Stimulated activated CD4-positive, alpha-beta T cell treated with anti-CD3 and anti-CD28 coated beads, Interleukin-1b, Interleukin-23, amount 100 ng/mL, for 1 hour (primary cell): ENCODE data around the gene POLR3G.

Experiments
- DNase-seq, 2 donors: peaks; one replicate each; pipeline ENCODE4 v3.0.0-alpha.2; 2020; ENCODE audit warnings: low read depth in 2 of 2

POLR3G gene, protein sequence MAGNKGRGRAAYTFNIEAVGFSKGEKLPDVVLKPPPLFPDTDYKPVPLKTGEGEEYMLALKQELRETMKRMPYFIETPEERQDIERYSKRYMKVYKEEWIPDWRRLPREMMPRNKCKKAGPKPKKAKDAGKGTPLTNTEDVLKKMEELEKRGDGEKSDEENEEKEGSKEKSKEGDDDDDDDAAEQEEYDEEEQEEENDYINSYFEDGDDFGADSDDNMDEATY

DNA sequence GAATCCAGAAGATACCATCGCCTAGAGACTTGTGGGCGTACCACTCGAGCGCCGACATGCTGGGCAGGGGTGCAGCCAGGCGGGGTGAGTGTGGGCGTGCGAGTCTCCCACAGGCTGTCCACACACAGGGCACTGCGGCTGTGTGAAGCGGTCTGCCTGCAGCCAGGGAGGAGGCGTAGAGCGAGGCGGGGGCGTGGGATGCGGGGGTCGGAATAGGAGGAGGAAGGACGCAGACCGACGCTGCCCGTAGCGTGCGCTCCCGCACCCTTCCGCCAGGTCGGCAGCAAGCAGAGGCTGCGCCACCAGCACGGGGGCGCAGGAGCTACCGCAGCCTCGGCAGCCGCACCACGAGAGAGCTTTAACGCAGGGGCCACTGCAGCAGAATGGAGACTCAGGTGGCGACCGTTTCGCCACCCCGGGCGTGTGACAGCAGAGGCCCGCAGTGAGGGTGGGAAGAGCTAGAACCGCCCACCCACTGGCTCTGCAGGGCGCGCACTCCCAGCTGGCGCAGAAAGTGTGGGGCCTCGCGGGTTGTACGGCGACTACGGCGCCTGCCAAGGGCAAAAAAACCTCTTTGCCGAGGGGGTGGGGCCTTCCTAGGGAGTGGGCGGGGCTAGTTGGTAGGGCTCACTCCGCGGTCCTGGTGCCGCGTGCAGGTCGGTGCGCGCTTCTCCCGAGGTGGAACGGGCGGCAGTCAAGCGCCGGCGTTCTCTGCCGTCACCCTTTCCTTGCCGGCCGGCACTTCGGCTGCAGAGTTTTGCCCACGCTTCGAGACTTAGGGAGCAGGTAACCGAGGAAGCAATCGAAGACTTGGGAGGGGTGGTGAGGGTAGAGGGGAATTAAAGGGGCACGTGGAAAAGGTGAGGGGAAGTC, at the start of gene POLR3G, which contains the start of gene MBLAC2:
TSS of gene POLR3G (plus strand) at position 630 of the 873 bp plus-strand sequence. CDS start 10,704 bp downstream, outside the sequence.
TSS of gene MBLAC2 (minus strand) at position 537 of the 873 bp plus-strand sequence. CDS start at position 58, 479 bp downstream.
- DNase-seq = peak; percentile 81 to 89

DNA sequence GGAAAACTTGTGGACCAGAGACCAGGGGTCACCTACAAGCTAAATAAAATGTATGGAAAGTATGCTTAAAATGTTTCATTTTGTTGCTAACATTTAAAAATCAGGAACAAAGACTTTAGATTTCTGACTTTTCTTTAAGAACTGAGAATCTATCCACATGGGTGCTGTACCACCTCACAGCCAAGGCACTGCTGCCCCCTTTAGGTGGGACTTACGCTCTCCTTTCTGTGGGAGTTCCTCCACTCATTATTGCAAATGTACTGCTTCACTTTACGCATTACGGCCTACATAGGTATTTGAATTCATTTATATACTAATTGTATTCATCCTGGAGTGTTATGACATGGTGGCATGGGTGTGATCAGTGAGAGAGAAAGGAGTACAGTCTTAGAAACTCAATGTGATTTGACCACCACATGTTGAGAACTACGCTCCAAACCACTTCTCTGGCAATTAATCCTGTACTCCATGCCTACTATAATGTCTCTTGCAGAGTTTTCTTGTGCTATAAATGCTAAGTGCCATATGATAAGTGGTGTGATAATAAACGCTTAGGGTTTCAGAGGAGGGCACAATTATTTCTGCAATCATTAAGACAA, 40.4 kb upstream of the POLR3G start:
- no peak for DNase-seq

DNA sequence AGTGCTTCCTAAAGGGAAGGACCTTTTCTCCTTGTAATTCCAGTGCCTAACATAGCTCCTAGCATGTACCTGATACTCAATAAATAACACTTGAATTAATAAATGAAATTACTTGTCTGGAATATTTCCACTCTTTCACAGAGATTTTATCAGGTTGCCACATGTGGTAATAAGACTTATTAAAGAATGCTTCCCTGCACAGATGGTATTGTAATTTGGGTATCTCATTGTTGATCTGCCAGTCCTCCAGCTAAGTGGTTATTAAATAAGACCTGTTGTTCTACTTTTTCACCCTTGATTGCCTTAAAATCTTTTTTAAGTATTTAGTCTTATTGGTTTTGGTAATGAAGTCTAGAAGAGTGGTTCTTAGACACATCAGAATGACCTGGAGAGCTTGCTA, 37.0 kb upstream of the POLR3G start:
- no peak for DNase-seq

DNA sequence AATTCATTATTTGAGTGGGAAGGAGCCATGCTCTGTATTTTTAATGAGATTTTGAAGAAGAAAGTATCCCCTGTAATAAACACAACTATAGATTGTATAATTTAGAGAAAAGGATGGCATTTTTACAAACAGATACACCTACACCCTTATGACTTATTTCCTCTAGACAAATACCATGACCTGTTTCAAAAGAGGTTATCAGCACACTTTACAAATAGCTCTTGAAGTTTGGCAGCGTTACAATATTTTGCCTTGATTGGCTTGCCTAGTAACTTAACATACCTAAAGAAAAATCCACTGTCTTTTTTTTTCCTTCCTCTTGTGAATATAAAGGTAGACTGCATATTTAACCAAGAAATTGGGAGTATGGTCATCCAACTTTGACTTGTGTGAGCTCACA, 36.6 kb upstream of the POLR3G start:
- DNase-seq = no peak

DNA sequence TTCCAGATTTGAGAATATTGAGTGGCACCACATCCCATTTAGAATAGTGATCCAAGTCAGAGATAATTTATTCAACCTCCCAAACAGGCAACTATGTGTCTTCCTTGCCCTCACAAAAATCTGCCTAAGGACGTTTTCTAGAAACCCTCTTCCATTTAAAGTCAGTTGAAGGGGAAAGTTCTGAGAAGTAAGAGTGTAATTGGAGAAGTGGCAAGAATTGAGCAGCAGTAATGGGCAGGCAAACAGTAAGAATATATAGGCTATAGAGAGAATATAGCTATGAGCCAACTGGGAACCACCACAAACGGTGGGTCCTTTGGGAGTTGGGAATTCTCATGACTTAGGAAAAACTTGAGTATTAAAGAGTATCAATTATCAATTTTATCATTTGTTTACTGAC, 34.0 kb upstream of the POLR3G start:
- no peak for DNase-seq

DNA sequence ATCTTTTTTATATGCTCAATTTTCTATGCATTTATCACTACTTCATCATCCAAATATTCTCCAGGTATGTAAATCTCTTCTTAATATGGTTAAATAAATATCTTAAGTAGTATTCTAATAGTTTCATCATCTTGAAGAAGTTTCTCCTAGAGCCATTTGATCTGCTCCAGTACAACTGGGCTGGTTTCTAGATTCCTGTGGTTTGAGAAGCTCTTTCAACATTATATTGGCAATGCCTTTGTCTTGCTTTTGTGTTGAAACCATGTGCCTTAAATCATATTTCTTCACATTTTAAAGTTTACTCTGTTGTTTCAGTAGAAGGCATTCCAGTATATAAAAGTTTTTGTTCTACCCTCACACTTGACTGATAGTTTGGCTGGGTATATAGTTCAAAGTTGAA, 27.7 kb upstream of the POLR3G start:
- DNase-seq = no peak

DNA sequence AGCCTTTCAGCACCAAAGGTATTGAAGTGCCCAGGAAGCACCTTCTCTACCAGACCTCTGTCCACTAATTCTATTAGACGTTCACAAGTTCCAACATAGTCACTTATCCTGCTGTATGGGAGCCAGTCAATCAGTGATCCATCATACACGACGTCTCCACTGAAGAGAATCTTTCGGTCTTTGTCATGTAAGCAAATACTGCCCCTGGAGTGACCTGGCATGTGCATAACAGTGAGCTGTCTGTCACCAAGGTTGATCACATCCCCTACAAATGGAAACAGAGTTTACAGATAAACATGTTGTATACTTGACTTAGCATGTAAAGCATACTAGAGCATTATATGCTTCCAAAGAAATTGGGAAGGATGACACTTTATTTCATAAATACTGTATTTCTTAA, 13.4 kb upstream of the POLR3G start:
- no peak for DNase-seq

DNA sequence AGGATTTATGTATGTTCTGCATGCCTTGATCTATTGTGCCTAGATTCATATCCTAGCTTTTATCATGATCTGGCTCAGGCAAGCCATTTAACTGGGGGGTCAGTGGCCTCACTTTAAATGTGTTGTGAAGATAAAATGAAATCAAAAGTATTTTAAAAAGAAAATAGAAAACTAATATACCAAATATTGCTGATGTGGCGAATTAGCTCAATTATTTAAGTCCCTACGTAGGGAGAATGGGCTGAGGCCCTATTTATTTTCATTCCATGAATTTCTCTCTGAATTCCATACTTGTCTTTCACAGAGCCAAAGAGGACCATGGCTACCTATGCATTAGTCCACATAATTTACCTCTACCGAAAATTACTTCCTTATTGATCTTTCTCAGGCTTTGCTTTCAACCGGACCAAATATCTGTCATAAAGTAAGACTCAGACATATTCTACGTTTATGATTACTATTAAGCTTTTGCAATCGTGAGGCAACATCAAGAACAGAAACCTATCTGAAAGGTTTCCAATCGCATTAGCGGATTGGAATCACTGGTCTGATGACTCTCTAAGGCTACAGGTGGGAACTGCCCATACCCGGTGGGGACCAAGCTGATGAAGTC, 1.8 kb upstream of the POLR3G start:
- no peak for DNase-seq

DNA sequence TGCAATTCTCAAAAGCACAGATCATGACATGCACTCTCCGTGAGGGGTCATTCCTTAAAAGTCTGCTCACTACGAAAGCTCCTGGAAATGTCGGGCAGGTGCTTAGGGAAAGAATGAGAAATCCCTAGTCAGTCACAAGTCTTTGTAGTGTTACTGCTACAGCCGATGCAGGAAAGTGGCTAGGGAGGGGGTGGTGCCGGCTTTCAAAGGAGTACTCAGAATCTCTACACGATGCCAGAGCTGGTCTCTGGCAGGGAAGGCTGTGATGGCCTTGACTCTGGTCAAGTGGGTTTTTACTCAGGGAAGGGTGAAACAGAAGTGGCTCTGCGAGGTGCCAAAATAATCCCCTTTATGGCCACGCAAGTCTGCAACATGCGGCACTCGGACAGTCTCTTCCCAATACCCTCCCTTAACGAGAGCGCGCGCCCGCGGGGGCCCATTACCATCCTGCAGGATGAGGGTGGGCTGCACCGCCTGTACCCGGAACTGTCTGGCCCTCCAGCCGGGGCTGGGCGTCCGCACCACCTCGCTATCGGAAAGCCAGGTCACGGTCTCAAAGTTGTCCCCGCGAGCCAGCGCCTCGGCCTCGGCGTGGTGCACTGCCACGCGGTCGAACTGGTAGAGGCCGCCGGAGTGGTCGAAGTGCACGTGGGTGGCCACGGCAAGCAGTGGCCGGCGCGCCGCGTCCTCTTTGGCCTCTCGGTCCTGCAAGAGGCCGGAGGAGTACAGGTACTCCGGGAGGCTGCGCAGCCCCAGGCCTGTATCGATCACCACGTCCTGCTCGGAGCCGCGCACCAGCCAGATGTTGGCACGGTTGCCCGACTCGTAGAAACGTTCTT, 1.0 kb upstream of the POLR3G start:
- DNase-seq = peak in 1 of 2 donors; percentile 0

DNA sequence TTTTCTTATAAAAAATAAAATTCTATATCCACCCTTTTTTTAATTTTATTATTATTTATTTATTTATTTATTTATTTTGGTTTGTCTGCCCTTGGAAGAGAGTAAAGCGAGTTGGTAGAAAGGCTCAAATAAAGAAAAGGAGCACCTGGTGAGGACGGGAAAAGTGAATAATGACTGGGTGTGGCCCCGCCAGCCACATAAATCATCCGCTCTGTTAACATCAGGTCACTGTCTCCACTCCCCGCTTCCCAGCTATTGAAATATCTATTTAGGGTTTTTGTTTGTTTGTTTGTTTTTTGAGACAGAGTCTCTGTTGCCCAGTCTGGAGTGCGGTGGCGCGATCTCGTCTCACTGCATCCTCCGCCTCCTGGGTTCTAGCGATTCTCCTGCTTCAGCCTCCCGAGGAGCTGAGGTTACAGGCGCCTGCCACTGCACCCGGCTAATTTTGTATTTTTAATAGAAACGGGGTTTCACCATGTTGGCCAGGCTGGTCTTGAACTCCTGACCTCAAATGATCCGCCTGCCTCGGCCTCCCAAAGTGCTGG, 844 bp downstream of the POLR3G start:
- no peak for DNase-seq

DNA sequence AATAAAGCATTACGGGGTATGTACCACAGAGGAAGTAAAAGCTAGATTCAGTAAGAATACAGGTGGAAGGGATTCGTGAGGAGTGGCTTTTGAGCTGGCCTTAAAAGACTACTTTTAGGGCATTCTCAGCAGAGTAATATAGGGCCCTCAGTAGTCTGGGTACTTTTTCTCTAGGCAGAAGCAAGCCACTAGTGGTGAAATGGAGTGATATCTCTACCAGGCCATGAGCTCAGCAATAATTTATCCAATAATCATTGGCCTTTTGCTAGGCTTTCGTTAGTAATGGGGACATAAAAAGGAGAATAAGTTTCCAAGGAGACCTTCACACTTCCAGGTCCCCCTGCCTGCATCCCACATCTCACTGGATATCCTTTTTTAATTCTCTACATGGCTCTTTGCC, 1.7 kb downstream of the POLR3G start:
- DNase-seq = no peak

DNA sequence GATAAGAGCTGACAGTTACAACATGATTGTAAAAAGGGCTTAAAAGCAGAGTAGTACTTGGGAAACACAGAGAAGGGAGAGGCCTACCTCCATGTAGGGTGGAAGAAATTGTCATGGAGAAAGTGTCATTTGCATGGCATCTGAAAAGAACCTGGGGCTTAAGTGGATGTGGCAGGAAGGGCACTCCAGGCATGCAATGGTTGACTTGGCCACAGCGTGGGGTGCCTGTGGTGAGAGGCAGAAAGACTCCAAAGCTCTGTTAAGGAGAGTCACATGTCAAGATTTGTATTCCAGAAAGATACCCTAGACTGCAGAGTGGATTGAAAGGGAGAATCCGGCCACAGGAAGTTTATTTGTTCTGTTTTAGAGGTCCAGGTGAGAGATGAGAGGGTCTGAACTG, 2.4 kb downstream of the POLR3G start:
- DNase-seq = no peak

DNA sequence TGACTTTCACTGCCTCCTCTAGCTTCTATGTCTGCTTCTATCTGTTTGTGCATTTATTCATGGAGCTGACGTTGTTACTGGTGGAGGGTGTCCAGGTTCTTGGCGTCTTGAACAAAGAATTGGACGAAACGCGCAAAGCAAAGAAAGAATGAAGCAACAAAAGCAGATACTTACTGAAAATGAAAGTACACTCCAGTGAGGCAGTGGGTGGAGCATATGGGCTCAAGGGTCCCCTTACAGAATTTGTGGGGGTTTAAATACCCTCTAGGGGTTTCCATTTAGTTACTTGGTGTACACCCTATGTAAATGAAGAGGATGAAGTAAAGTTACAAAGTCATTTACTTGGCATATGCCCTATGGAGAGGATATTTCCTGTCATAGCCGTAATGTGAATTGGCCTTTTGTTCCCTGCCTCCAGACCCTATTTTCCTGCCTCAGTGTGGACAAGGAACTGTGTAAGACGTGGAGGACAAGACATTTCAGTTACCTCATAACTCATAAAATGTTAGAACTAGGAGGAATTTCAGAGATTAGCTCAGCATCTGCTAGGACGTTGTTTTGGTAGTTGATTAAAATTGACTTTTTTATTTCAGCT, 3.1 kb downstream of the POLR3G start:
- DNase-seq = no peak

DNA sequence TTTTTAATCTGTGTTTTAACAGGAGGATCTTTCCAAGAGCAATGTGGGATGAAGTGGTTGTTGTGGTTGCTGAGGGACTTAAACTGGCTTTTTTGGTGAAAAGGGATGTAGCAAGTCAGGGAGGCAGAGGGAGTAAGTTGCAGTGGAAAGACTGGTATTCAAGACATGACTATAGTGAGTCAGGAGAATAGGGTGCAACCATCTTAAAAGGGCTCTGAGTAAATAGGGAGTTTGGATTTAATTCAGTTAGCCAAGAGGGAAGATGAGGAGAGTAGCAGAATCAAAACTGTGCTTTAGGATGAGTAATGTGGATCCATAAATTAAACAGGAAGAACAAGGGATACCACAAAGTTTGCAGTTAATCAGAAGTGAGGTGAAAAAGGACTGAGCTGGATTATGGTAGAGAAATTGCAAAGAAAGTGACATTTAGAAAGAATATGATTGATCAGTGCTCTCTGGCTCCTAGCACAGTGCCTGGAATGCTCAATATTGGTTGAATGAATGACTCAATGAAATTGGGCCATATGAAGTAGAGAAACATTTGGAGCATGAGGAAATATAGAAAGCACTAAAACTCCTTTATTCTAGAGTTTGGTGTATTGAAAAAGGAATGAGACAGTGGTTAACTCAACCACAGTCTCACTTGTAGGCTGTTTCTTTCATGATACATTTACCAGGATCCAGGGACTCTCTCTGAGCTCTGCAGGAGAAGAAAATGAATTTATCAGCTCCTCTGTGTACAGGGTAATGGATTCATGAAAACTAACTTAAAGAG, 5.1 kb downstream of the POLR3G start:
- no peak for DNase-seq

DNA sequence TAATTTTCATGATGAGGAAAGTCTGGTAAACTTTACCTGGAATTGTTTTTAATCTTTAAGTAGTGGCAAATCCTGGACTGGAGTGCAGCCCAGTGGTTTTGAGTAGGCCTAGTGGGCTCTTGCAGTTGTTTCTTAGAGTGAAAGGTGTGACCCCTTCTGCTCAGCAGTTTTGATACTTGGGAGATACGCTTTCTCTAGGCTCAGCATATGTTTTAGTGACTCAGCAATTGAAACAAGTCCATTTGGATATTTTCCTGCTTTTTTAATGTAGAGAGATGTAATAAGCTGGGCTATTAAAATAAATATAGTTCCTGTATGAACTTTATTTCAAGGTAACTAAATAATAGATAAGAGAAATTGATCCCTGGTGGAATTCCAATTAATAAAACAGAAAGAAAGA, 6.0 kb downstream of the POLR3G start:
- no peak for DNase-seq

DNA sequence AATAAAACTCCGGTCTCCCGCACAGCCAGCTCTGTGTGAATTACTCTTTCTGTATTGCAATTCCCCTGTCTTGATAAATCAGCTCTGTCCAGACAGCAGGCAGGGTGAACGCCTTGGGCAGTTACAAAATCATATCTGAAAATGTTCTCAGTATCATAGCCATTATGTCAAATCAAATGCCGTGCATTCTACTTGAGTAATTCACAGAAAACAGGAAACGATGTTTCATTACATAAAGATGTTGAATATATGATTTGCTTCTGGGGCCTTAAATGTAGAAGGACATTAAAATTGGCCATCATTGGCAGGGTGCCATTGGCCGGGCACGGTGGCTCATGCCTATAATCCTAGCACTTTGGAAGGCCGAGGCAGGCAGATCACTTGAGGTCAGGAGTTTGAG, 8.5 kb downstream of the POLR3G start:
- no peak for DNase-seq

DNA sequence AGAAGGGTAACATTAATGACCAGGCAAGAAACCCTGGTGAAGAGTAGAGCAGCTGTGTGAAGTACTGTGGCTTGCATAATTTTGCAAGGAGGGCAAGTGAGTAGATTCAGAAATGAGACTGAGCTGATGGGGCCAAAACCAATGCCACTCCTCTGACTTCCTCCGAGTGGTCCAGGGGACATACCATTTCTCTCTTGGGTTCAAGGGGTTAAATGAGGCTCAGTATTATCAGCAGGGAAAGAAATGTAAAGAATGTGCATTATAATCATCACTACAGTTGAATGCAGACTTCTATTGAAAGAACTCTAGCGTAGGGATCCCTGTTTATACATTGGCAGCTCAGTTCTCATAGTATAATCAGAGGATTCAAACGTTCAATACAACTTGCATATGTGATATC, 9.9 kb downstream of the POLR3G start:
- DNase-seq = no peak

DNA sequence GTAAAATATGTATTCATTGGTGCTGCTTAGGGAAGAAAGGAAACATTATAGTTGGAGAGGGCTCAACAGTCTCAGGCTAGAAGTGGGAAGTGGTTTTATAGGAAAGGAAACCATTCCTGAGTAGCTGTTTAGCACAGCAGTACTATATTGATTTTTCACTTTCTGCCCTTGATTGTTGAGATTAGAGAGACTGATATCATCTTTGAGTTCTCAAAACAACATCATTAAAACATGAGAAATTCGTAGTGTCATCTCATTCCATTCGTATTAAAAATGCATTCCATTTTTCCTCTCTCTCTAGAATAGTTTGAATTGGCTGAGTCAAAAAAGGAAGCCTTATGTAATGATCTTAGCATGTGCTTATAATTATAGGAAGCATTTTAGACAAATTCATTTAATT, 14.1 kb downstream of the POLR3G start:
- no peak for DNase-seq

DNA sequence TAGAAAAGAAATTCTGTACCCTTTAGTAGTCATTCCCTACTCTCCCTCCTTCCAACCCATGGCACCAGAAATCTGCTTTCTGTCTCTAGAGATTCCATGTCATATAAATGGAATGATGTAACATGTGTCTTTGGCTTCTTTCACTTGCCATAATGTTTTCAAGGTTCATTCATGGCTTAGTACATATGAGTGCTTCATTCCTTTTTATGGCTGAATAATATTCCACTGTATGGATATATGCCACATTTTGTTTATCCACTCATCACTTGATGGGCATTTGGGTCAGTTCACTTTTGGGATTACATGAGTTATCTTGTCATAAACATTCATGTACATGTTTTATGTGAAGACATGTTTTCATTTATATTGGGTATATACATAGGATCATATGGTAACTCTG, 19.4 kb downstream of the POLR3G start:
- no peak for DNase-seq

DNA sequence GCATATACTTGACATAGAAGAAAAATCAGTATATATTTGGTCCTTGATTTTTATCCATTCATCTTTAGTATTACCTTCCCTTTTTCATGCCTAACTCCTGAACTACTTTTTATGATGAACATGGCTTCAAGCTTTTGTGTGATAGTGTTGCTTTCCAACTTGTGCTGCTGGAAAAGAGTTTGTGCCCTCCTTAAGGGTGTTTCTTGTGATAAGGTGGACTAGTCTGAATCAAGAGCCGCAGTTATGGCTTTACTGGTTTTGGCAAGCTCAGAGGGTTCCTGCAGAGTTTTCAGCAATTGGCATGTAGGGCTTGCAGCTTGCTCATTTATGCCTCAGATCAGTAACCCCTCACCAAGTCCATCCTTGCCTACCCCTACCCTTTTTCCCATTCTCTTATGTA, 20.5 kb downstream of the POLR3G start:
- no peak for DNase-seq
